Right cardiac atrium (tissue), 5 donors: ENCODE measurements around the gene KRTAP12-3. TPM values are rescaled to one million over a fixed set of nuclear protein-coding genes. Genes with fewer than 3 reads are reported as not detected.
"Not testable (repeated sequence)": the region's sequence is repeated elsewhere in the genome, so short reads cannot be mapped to it uniquely, and the experiment has no call there.

Experiments used
- ATAC-seq, 2 donors: fragments of 200-7000 bp; cut with Tn5 transposase; one replicate each; pipeline versions ENCODE4 v1.8.0 to v1.9.1; 2020; ENCODE audit warnings: moderate library complexity in 2 of 2, mild to moderate bottlenecking in 1 of 2
- DNase-seq, 3 donors: peaks; one replicate each; pipeline ENCODE4 v3.0.0-alpha.2; 2020
- H3K27ac ChIP-seq: one replicate; pipeline ENCODE4 v1.5.1; 2013; ENCODE audit warnings: mild to moderate bottlenecking, low read length, control low read depth, moderate library complexity
- H3K27me3 ChIP-seq: one replicate; pipeline ENCODE4 v1.6.1; 2013; ENCODE audit not compliant: control insufficient read depth, insufficient read depth
- H3K4me1 ChIP-seq: one replicate; pipeline ENCODE4 v1.6.1; 2013; ENCODE audit warnings: low read length; ENCODE audit not compliant: control insufficient read depth, insufficient read depth
- H3K4me3 ChIP-seq: one replicate; pipeline ENCODE4 v1.5.1; 2013; ENCODE audit warnings: low read length, control low read depth
- H3K9me3 ChIP-seq: one replicate; pipeline ENCODE4 v1.6.1; 2013; ENCODE audit warnings: low read length; ENCODE audit not compliant: control insufficient read depth
- WGBS: extraction: QIAGEN DNeasy Blood & Tissue Kit; methylation state at CpG from one replicate; pipeline ENCODE4 v1.1.7; 2013; 5-methylcytosine and 5-hydroxymethylcytosine counted together
- intact Hi-C, 4 donors: fragments of 100-400 bp; cut with DNase I; formaldehyde crosslinking; loops; one replicate each; pipeline versions ENCODE4 v1.11.0 to v1.14.0; 2022 to 2023
- polyA plus RNA-seq: library from polyadenylated mRNA; stranded (reverse); fragments of 200-250 nt; gene quantifications from one replicate; pipeline ENCODE4 v1.2.3, GENCODE V29; 2013
- total RNA-seq, 4 donors: library from RNA; stranded (reverse); fragmentation: NEBNext Ultra II Directional; extraction: Animal tissue kit (Norgen Biotek cat#: 25700); gene quantifications; one replicate each; pipeline ENCODE4 v1.2.1, GENCODE V29; 2021
- donor health status: healthy with polysubstance abuse.
- donor health status: DM: no; HTN: yes; CAD: no.
- donor health status: DM: no; HTN: no; CAD: no.
- donor health status: DM: no; HTN: yes; CAD: no; lungs with severe emphysema.
- donor health status: DM: yes; HTN: yes; CAD: no.

The KRTAP12-3 gene
- total and polyA plus RNA-seq, 5 donors, result not detected

- Histone ChIP-seq H3K4me1 (no peaks in the 10 kb centered on the region), H3K9me3 (no peaks in the 10 kb centered on the region), H3K27ac (no peak overlapping the region), H3K4me3 (no peak overlapping the region), H3K27me3 (peaks cover 2% of the 10 kb centered on the region)
- WGBS, result 100% methylated on average over 1 of the region's 1 CpG
- no peak for DNase-seq
- intact Hi-C loops, result no loop called here
- no peak for ATAC-seq
These were observed 14.2 kb downstream of the KRTAP12-3 start for GRCh38 chr21:44671911-44672310.

- peaks cover 2% of the 10 kb centered on the region for H3K27me3 ChIP-seq
- DNase-seq, result no peak
- H3K27ac ChIP-seq, result no peak overlapping the region
- intact Hi-C loops, result no loop called here
- no peaks in the 10 kb centered on the region for H3K4me1 ChIP-seq
- no peak overlapping the region for H3K4me3 ChIP-seq
- no peaks in the 10 kb centered on the region for H3K9me3 ChIP-seq
- ATAC-seq, result no peak
- 88% methylated on average over 13 of the region's 13 CpGs for WGBS
These were observed 20.1 kb downstream of the KRTAP12-3 start for GRCh38 chr21:44677881-44678280.

- H3K4me3 ChIP-seq, result no peak overlapping the region
- no peaks in the 10 kb centered on the region for H3K27me3 ChIP-seq
- H3K9me3 ChIP-seq, result no peaks in the 10 kb centered on the region
- no peak overlapping the region for H3K27ac ChIP-seq
- ATAC-seq (no peak), DNase-seq (no peak)
- intact Hi-C loops, result no loop called here
- 68% methylated on average over 11 of the region's 11 CpGs for WGBS
- no peaks in the 10 kb centered on the region for H3K4me1 ChIP-seq
These were observed 23.4 kb downstream of the KRTAP12-3 start for GRCh38 chr21:44681152-44681551.

- WGBS, result 65% methylated on average over 23 of the region's 23 CpGs
- intact Hi-C loops, result no loop called here
- H3K4me3 ChIP-seq, result no peak within 1 kb of the TSS
- no peaks in the 10 kb centered on the region for H3K27me3 ChIP-seq
- no peaks in the 10 kb centered on the region for H3K9me3 ChIP-seq
- DNase-seq (no peak), ATAC-seq (peak; percentile 44 to 61)
- H3K4me1 ChIP-seq, result no peaks in the 10 kb centered on the region
- H3K27ac ChIP-seq, result no peak within 1 kb of the TSS
These were observed 24.3 kb downstream of the KRTAP12-3 start, which contains the start of gene KRTAP12-1 for GRCh38 chr21:44681861-44682579. KRTAP12-1 (minus strand) TSS chr21:44682163; CDS start chr21:44682123, 40 bp downstream.

- ATAC-seq (no peak), DNase-seq (no peak)
- Histone ChIP-seq H3K9me3 (no peaks in the 10 kb centered on the region), H3K27me3 (no peaks in the 10 kb centered on the region), H3K27ac (no peak overlapping the region), H3K4me3 (no peak overlapping the region), H3K4me1 (no peaks in the 10 kb centered on the region)
- WGBS, result 73% methylated on average over 15 of the region's 15 CpGs
- intact Hi-C loops, result no loop called here
These were observed 24.9 kb downstream of the KRTAP12-3 start for GRCh38 chr21:44682580-44683151.

- no peaks in the 10 kb centered on the region for H3K4me1 ChIP-seq
- intact Hi-C loops, result no loop called here
- ATAC-seq (no peak), DNase-seq (no peak)
- 70% methylated on average over 7 of the region's 7 CpGs for WGBS
- no peak overlapping the region for H3K4me3 ChIP-seq
- no peaks in the 10 kb centered on the region for H3K9me3 ChIP-seq
- H3K27me3 ChIP-seq, result no peaks in the 10 kb centered on the region
- H3K27ac ChIP-seq, result no peak overlapping the region
These were observed 26.3 kb downstream of the KRTAP12-3 start for GRCh38 chr21:44684077-44684476.

- intact Hi-C loops, result no loop called here
These were observed 26.8 kb downstream of the KRTAP12-3 start for GRCh38 chr21:44684483-44684882.

GRCh38 chr21:44685050-44685449, 27.3 kb downstream of the KRTAP12-3 start:
- H3K4me1 ChIP-seq, ATAC-seq, H3K27ac ChIP-seq, H3K9me3 ChIP-seq, DNase-seq, H3K4me3 ChIP-seq, H3K27me3 ChIP-seq, intact Hi-C loops: not testable (repeated sequence)
- WGBS, result 66% methylated on average over 6 of the region's 6 CpGs

More at GRCh38 chr21:44684483-44684882, 26.8 kb downstream of the KRTAP12-3 start:
- no peaks in the 10 kb centered on the region for H3K4me1 ChIP-seq
- 62% methylated on average over 6 of the region's 6 CpGs for WGBS
- no peak for ATAC-seq
- DNase-seq, result no peak
- no peaks in the 10 kb centered on the region for H3K9me3 ChIP-seq
- H3K27ac ChIP-seq, result no peak overlapping the region
- no peaks in the 10 kb centered on the region for H3K27me3 ChIP-seq
- no peak overlapping the region for H3K4me3 ChIP-seq

GRCh38 chr21:44686000-44686781, 28.5 kb downstream of the KRTAP12-3 start:
- intact Hi-C loops, result no loop called here
- DNase-seq, result no peak

GRCh38 chr21:44686843-44687561, 29.3 kb downstream of the KRTAP12-3 start:
- intact Hi-C loops, result no loop called here
- H3K27ac ChIP-seq, result no peak overlapping the region
- H3K4me3 ChIP-seq, result no peak overlapping the region
- no peak for ATAC-seq
- no peaks in the 10 kb centered on the region for H3K27me3 ChIP-seq
- no peaks in the 10 kb centered on the region for H3K9me3 ChIP-seq
- no peak for DNase-seq
- 65% methylated on average over 25 of the region's 25 CpGs for WGBS
- no peaks in the 10 kb centered on the region for H3K4me1 ChIP-seq

More at GRCh38 chr21:44686000-44686781, 28.5 kb downstream of the KRTAP12-3 start:
- Histone ChIP-seq H3K4me3 (no peak overlapping the region), H3K27me3 (no peaks in the 10 kb centered on the region), H3K27ac (no peak overlapping the region), H3K9me3 (no peaks in the 10 kb centered on the region), H3K4me1 (no peaks in the 10 kb centered on the region)
- ATAC-seq, result no peak
- 32% methylated on average over 14 of the region's 14 CpGs for WGBS
